GM21529 (cell line): ENCODE measurements around the gene COMP.

Source experiments
- ATAC-seq: cut with Tn5 transposase; IDR thresholded peaks from one replicate; pipeline ENCODE4 v1.9.1; 2021; ENCODE audit not compliant: unreplicated experiment

The COMP gene

DNA sequence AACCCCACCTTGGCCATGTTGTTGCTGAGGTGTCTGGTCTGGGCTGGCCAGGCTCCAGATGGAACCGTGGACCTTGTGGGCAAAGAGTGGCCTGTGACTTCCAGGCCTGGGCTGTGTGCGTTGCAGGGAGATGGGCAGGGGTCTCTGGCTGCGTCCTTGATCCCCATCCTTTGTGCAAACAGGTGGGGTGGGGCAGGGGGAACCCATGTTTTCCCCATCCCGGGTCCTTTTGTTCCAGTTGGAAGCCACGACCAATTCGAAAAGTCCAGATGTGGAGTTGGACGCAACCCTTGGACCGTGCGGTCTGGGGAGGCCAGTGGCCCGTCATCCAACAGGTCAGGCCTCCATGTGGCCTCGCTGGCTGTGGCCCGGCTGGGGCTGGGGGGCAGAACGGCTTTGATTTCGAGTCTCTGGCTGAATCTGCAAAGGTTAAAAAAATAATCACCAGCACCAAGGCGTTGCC, 13.1 kb upstream of the COMP start:
- no peak for ATAC-seq

DNA sequence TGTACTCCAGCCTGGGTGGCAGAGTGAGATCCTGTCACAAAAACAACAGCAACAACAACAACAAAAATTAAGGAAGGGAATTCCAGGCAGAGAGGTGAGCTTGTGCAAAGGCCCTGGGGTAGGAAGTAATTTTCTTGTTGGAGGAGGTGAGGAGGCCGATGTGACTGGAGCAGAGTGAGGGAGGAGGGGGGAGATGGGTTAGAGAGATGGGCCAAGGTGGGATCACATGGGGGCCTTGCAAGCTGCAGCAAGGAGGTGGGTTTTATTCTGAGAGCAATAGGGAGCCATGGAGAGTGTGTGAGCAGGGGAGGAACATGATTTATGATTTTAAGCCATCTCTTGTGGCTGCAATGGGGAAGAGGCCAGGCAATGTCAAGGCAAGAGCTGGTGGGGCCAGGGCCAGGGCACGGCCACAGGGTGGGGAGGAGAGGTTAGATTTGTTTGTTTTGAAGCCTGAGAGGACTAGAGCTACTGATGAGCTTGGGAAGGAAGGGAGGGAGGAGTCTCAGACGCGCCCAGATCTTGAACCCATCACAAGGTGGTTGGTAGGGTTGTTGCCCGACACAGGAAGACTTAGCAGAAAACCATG, 12.5 kb upstream of the COMP start:
- no peak for ATAC-seq

DNA sequence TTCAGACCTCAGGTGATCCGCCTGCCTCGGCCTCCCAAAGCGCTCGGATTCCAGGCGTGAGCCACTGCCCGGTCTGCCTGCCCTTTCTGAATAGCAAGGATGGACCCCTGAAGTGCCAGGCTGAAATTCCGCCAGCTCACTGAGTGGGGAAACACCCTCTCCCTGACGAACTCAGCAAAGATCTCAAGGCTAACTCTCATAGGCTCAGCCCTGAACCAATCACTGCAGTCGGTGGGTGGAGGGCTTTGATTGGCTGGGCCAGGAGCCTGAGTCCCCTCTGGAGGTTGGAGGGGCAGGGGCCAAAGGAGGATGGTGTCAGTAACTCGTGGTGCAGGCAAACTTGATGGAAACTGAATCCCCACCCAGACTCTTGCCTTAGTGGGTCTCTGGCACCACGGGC, 11.2 kb upstream of the COMP start:
- ATAC-seq = no peak

DNA sequence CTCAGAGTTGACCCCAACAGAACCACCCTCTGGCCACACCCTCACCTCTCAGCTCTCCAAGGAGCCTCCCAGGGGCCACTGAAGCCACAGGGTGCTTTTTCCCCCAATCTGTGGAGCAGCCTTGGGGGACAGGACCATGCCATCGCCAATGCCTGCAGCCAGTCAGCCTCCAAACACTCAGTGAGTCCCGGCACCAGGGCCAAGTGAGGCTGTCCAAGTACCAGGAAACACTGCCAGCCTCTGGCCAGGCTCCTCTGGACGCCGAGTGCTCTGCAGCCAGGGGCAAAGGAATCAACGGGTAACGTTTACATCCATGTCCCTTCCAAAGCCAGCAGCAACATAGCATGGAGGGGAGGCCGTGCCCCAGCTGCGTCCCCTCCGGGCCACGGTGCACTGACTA, 9.5 kb upstream of the COMP start:
- ATAC-seq = no peak

DNA sequence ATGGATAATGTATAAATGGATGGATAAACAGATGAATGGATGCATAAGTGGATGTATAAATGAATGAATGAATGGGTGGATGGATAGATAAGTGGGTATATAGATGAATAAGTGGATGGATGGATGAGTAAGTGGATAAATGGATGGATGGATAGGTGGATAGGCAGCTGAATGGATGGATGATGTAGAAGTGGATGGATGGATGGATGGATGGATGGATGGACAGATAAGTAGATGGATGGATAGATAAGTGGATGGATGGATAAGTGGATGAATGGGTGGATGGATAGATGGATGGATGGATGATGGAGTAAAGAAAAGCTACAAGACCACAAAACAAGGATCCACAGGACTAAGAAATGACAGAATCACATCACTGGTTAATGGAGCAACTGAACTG, 9.0 kb upstream of the COMP start:
- no peak for ATAC-seq

DNA sequence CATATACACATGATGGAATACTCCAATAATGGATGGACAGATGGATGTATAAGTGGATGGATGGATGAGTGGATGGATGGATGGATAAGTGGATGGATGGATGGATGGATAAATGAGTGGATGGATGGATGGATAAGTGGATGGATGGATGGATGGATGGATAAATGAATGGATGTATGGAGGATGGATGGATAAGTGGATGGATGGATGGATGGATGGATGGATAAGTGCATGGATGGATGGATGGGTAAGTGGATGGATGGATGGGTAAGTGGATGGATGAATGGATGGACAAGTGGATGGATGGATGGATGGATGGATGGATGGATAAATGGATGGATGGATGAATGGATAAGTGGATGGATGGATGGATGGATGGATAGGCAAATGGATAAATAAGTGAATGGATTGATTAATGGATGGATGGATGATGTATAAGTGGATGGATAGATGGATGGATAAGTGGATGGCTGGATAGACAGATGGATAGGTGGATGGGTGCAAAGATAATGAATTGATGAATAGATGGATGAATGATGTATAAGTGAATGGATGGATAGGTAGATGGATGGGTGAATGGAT, 8.4 kb upstream of the COMP start:
- ATAC-seq = no peak

DNA sequence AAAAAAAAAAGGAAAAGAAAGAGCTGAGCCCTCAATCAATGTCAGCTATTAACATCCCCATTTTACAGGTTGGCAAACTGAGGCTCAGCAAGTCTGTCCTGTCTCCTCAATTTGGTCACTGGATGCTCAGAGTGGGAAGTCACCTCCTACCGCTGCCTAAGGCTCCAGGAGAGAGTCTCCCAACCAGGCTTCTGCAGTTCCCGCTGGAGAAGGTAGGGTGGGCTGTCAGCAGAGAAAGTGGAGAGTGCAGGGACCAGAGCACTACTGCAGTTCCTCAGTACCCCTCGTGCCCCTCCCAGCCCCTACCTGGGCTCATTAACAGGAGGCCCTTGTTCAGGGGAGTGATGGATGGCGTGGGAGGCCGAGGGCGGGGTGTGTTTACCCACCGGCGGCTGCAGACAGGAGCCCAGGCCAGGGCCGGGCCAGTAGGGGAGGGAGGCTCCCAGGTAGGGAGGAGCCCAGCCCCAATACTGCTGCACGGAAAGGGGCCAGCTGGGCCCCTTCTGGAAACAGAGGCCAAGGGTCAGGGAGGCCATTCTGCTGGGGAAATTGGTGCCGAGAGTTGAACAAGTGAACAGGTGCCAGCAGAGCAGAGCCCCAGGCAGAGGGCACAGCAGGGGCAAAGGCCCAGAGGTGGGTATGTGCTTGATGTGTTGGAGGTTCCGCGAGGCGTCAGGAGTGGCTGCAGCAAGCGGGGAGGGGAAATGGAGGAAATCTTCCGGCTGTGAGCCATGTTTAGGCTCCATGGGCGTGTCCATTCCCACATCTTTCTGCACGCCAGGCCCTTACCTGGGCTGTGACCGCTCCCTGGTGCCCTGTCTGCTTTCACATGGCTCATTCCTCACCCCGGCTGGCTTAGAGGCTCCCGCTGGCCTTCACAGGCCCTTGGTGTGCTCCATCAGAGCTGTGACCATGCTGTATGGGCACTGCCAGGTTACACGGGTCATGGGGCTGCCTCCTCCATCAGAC, 7.6 kb upstream of the COMP start:
- ATAC-seq = no peak

DNA sequence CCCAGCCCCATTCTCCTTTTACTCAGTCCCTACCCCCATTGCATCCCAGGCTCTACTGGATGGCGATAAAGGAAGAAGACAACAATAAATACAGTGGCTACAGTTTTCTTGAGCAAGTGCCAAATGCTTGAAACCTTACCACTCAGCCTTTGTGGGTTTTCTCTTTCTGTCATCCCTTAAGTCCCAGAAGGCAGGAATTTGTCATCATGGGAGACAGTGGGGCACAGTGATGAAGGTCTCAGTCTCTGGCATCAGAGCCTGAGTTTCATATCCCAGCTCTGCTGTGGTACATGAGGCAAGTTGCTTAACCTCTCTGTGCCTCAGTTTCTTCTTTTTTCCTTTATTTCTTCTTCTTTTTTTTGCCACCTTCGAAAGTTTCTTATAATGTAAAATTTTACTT, 5.1 kb upstream of the COMP start:
- ATAC-seq = no peak

DNA sequence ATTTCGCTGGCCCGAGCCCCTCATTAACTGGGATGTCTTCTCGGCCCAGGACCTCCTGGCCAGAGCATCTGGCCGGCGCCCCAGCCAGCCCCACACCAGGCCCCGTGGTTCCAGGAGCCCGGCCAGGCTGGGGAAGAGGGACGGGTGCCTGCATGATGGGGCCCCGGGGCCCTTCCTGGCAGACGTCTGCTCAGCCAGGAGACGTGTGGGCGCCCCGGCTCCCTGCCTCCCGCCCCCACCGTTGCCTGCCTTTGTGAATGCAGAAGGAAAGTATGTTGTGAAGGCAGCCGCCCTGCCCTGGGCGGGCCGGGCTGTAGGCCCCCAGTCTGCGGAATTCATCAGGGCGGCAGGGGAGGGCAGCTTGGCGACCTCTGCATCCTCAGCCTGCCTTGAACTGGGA, 4.4 kb upstream of the COMP start:
- ATAC-seq = no peak

DNA sequence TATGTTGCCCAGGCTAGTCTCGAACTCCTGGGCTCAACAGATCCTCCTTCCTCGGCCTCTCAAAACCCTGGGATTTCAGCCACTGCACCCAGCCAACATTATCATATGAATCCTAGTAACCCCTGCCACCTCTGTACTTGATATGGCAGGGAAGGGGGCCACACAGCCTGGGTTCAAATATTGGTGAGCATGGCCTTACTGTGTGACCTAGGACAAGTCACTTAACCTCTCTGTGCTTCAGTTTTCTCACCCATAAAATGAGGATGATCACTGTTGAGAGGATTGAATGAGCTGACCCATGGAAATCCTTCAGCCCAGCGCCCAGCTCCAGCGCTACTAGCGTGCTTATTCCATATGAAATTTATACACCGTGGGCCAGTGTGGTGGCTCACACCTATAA, 3.6 kb upstream of the COMP start:
- no peak for ATAC-seq

DNA sequence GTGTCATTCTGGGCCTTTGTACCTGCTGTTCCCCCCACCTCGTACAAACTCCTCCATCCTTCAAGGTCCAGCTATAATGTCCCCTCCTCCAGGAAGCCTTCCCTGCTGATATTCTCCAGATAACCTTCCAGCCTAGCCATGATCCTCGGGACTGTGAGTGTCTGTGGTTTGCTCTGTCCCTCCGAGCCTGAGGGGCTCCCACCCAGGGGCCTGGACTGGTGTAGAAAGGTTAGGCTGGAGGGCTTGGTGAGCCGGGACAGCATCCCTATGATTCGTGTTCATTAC, 2.9 kb upstream of the COMP start:
- no peak for ATAC-seq

DNA sequence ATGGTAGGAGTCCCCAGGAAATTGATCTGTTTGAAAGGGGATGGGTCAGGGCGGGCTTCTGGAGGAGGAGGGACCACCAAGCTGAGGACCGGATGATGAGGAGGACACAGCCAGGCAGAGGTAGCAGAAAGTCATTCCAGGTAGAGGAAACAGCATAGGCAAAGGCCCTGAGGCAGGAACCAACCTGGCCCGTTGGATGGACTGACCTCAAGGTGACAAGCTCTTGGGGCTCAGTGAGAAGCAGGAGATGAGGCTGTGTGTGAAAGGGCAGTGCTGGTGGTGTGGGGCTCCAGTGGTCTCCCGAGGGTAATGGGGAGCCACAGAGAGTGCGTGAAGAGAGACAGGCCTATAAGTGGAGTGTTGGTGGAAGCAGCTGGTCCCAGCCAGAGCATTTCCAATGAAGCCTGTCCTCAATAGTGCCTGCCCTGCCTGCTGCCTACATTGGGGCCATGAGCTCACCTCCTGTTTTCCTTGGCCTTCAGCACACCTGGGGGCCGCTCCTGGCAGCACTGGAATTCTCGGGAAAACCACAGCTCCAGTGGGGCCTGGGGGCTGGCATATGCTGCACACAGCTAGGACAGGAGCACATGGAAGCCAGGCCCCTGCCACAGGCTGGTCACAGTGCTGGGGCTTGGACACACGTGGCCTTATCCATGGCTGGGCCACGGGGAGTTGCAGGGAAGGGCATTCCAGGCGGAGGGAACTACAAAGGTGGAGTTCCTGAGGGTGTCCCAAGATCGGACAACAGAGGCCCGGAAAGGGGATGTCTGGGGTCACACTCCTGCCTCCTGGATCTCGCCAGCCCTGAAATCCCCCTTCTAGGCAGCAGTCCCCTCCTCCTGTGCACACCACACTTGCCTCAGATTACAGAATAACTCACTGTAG, 2.3 kb upstream of the COMP start:
- ATAC-seq = no peak

DNA sequence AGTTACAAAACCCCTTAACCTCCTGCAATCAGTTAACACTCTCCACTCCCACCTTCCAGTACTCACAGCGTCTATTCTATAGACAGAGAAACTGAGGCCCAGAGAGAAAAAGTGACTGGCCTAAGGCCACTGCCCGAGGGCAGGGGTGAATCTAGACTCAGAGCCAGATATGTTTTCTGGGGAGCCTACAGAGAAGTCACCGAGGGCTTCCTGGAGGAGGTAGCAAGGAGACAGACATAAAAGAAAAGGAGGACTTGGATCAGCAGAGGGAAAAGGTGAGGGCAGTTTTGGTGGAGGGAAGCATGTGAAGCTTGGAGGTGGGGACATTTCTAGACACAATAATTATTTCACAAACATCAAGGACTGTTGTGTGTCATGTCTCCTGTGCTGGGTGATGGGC, 1.6 kb upstream of the COMP start:
- no peak for ATAC-seq

DNA sequence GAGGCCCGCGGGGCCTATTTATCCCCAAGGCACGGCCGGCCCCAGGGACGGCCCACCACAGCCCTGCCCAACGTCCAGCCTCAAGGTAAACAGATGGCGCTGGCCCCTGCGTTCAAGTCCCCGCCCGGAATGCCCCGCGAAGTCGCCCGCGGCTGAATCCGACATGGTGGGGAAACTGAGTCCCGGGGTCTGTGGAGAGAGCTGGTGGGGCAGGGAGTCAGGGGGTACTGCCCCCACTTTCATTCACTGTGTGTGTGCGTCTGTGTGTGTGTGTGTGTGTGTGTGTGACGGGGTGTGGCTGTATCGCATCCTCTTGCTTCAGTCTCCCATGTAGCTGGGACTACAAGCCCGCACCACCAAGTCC, 192 bp upstream of the COMP start:
- no peak for ATAC-seq

DNA sequence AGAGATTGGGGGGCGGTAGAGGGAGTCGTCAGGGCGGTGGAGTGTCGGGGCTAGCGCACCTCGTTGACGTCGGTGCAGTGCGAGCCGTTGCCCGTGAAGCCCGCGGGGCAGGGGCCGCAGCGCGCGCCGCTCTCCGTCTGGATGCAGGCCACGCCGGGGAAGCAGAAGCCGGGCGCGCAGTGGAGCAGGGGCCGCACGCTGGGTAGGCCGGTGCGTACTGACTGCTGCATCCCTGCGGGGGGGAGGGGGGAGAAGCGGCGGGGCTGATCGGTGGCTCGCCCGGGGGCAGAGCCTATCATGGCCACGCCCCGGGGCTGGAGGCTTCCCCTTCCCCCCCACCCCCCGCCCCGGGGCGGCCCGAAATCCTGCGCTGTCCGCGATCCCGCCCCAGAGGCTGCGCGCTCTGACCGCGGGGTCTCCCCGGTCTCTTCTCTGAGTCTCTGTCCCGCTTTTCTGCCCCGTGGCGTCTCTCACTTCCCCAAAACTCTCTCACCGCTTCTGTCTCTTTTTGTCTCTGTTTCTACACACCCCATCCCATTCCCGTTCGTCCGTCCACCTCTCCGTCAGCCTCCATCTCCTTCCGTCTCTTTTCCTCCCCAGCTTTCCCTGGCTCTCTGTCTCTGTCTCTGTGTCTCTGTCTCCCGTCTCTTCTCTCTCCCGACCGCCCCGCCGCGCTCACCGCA, 1.1 kb downstream of the COMP start:
- ATAC-seq = no peak

DNA sequence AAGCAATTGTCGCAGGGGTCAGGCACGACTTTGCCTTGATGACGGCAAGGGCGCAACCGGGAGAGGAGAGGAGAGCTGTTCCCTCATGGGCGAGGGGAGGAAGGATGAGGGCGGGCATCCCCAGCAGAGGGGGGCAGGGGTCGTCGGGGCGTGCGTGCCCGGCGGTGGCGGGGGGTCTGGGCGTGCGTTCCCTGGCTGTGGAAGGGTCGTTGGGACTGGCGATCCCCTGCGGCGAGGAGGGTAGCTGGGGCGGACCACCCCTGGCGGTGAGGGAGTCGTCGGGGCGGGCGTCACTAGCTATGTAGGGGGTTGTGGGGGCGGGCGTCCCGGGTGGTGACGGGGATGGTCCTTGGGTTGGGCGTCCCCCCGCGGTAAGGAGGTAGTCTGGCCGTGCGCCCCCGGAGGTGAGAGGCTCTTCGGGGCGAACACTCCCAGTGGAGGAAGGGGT, 1.7 kb downstream of the COMP start:
- no peak for ATAC-seq

DNA sequence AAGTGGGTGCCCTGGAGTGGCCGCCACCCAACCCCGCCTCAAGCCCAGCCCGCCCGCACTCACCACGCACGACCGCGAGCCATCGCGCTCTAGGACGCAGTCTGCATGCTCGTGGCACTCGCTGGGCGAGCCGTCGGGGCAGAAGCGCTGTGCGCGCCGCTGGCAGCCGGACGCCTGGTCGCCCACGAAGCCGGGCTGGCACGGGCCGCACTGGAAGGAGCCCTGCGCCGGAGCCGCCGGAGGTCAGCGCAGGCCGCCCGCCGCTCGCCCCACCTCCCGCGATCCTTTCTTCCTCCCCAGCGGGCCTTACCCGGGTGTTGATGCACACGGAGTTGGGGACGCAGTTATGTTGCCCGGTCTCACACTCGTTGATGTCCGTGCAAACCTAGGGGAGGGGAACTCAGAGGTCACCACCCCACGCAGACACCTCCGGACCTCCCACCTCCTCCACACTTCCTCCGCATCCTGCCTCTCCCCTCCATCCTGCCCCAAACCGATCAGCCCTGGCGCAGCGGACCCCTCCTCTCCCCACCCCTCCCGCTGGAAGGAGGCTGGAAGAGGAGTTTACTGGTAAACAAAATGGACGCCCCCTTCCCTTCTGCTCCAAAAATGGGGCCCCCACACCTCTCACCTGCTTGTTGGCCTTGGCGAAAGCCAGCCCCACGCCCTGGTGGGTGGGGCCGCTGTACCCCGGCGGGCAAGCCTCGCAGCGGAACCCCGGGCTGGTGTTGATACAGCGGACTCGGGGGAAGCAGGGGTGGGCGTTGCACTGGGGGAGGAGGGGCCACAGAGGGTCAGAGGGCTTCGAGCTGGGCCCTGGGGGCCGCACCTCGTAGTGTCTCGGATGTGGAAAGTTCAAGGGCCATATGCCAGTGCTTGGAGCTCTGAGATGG, 2.3 kb downstream of the COMP start:
- ATAC-seq = no peak

DNA sequence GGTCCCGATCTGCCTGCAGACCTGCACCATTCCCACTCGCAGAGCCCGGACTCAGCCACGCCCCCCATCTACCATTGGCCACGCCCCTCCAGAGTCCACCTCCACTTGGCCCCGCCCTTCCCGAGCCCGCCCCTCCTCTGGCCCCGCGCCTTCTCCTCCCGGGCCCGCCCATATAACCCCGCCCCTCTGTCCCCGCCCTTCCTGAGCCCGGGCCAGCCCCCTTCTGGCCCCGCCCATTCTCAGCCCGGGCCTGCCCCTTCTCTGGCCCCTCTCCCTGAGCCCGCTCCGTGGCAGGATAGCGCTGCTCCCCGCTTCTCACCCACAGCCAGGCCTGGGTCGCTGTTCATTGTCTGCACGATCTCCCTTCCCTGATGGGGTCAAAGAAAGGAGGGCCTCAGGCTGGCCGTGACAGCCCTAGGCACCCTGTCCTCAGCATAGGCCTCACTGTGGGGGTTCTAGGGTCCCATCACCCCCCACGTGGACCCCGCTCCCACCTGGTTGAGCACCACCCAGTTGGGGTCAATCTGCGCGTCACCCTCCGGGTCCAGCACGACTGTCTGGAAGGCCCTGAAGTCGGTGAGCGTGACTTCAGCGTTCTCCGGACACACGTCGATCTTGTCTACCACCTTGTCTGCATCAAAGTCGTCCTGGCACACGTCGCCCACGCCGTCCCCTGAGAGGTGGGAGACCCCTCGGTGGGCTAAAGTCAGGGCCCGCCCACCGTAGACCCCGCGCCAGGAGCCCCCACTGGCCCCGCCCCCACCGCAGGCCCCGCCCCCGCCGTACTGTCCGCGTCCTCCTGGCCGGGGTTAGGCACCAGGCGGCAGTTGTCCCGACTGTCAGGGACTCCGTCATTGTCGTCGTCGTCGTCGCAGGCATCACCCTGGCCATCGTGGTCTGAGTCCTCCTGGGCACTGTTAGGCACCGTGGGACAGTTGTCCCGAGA, 5.7 kb downstream of the COMP start:
- ATAC-seq = no peak

DNA sequence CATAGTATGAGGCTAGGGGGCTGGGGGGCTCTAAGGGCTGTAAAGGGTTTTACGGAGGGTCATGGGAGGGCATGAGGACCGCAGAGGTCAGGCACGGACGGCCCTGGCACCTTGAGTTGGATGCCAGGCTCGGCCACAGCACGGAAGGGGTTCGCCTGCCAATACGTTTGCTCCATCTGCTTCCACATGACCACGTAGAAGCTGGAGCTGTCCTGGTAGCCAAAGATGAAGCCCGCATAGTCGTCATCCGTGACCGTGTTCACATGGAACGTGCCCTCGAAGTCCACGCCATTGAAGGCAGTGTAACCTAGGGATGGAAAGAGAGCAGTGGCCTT, 6.4 kb downstream of the COMP start:
- no peak for ATAC-seq
